HepG2 (cell line): ENCODE data around the gene RLF. TPM values are rescaled to one million over a fixed set of nuclear protein-coding genes. Genes with fewer than 3 reads are reported as not detected.

Experiments
- polyA plus RNA-seq, 8 experiments: library from polyadenylated mRNA; depleted of rRNA in 3 of 8; stranded (reverse) in 7 of 8; unstranded in 1 of 8; fragments of >200 nt; fragmentation: Illumina TruSeq in 4 of 8; extraction: Trizol in 4 of 8; gene quantifications; 2 replicates each; pipeline versions ENCODE4 v1.2.1 to v1.2.3, GENCODE V29; 2011 to 2016; ENCODE audit warnings: low read depth in 4 of 8, missing spikeins in 1 of 8, mixed read lengths in 1 of 8; ENCODE audit not compliant: insufficient read depth in 1 of 8
- small RNA-seq, 3 experiments: library from RNA; depleted of rRNA; stranded (forward); fragments of <200 nt; gene quantifications; one replicate each; pipeline ENCODE3, GENCODE V24; 2012; ENCODE audit warnings: low read depth in 2 of 3, low replicate concordance in 1 of 3; ENCODE audit not compliant: insufficient read length in 3 of 3, insufficient read depth in 2 of 3
- total RNA-seq, 5 experiments: library from RNA; depleted of rRNA; stranded (reverse); fragments of >200 nt; fragmentation: Illumina TruSeq; extraction: Trizol; gene quantifications; 2 replicates each; pipeline ENCODE4 v1.2.3, GENCODE V29; 2016; ENCODE audit warnings: low read depth in 1 of 5

The RLF gene
- total and polyA plus RNA-seq, 2 of the 13 experiments (the other 11 are each of a cell fraction or from before 2014, with no cell fraction given), result 9.0 to 15.7 TPM

Small RNAs within 50 kb of the gene (small RNA-seq; reads per million reads assigned to genes)
- gene RNU6-1237P, result 0 reads per million in 3 experiments

Other genes with a start within 250 kb of the RLF start
- not detected in 2 replicates for gene MFSD2A, start 206.2 kb upstream of the RLF start, total RNA-seq (2016; rRNA removed; fragmentation: Illumina TruSeq; extraction: Trizol)
- gene MFSD2A, start 206.2 kb upstream of the RLF start, polyA plus RNA-seq (2011; rRNA removed), result 0.05 and 0.08 TPM in 2 replicates
- 174 and 228 TPM in 2 replicates for gene CAP1, start 120.7 kb upstream of the RLF start, total RNA-seq (2016; rRNA removed; fragmentation: Illumina TruSeq; extraction: Trizol)
- 166 and 195 TPM in 2 replicates for gene CAP1, start 120.7 kb upstream of the RLF start, polyA plus RNA-seq (2011; rRNA removed)
- gene PPT1, start 64.1 kb upstream of the RLF start, total RNA-seq (2016; rRNA removed; fragmentation: Illumina TruSeq; extraction: Trizol), result 79.5 and 129 TPM in 2 replicates
- gene PPT1, start 64.1 kb upstream of the RLF start, polyA plus RNA-seq (2011; rRNA removed), result 113 and 129 TPM in 2 replicates
- not detected in 2 replicates for gene TMCO2, start 86.5 kb downstream of the RLF start, total RNA-seq (2016; rRNA removed; fragmentation: Illumina TruSeq; extraction: Trizol)
- not detected in 2 replicates for gene TMCO2, start 86.5 kb downstream of the RLF start, polyA plus RNA-seq (2011; rRNA removed)
- 43.1 and 60.2 TPM in 2 replicates for gene ZMPSTE24, start 96.8 kb downstream of the RLF start, total RNA-seq (2016; rRNA removed; fragmentation: Illumina TruSeq; extraction: Trizol)
- gene ZMPSTE24, start 96.8 kb downstream of the RLF start, polyA plus RNA-seq (2011; rRNA removed), result 12.0 and 13.6 TPM in 2 replicates
- gene COL9A2, start 155.9 kb downstream of the RLF start, total RNA-seq (2016; rRNA removed; fragmentation: Illumina TruSeq; extraction: Trizol), result 8.9 and 26.9 TPM in 2 replicates
- 20.2 and 34.7 TPM in 2 replicates for gene COL9A2, start 155.9 kb downstream of the RLF start, polyA plus RNA-seq (2011; rRNA removed)
- 19.0 and 21.2 TPM in 2 replicates for gene SMAP2, start 212.3 kb downstream of the RLF start, total RNA-seq (2016; rRNA removed; fragmentation: Illumina TruSeq; extraction: Trizol)
- 22.3 and 22.5 TPM in 2 replicates for gene SMAP2, start 212.3 kb downstream of the RLF start, polyA plus RNA-seq (2011; rRNA removed)